ENCODE measurements around the gene ZNF140. TPM values are rescaled to one million over a fixed set of nuclear protein-coding genes. Genes with fewer than 3 reads are reported as not detected.

Gene ZNF140
- total RNA-seq (2022; extraction: Qiagen RNA extraction): 8.5 to 10.7 TPM (median 10.0 TPM) in 5 replicates

DNA sequence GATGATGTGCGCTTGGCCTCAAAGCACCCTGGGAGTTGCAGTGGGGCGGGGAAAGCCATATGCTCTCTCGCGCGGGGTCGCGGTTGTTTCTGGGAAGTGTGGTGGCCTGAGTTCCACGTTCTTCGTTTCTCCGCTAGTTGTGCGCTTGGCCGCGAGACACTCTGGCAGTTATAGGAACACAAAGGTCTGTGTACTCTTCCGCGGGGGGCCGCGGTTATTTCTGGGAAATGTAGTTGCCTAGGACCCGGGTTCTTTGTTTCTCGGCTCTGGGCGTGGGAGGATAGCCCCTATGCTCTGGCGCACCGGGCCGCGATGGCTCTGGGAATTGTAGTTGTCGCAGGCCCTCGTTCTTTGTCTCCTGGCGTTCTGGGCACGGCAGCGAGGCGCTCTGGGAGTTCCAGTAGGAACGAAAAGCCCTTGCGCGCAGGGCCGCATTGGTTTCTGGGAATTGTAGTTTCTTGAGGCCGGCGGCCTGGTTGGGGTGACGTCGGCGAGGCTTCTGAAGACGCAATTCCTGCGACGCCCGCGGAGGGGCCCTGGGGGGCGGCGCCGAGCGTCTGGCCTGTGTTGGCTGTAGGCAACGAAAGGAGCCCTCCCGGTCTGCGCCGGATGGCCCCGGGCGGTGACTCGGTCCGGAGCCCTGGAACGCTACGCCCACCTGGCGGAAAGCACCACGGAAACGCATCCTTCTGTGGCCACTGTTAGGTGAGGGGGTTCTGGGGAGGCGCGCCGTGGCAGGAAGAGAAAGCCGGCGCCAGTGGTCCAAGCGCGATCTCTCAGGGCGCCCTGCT lies at the start of gene ZNF140:
ZNF140 (plus strand) TSS at position 556 of the 791 bp plus-strand sequence. CDS start 398 bp downstream, outside the sequence.

DNA sequence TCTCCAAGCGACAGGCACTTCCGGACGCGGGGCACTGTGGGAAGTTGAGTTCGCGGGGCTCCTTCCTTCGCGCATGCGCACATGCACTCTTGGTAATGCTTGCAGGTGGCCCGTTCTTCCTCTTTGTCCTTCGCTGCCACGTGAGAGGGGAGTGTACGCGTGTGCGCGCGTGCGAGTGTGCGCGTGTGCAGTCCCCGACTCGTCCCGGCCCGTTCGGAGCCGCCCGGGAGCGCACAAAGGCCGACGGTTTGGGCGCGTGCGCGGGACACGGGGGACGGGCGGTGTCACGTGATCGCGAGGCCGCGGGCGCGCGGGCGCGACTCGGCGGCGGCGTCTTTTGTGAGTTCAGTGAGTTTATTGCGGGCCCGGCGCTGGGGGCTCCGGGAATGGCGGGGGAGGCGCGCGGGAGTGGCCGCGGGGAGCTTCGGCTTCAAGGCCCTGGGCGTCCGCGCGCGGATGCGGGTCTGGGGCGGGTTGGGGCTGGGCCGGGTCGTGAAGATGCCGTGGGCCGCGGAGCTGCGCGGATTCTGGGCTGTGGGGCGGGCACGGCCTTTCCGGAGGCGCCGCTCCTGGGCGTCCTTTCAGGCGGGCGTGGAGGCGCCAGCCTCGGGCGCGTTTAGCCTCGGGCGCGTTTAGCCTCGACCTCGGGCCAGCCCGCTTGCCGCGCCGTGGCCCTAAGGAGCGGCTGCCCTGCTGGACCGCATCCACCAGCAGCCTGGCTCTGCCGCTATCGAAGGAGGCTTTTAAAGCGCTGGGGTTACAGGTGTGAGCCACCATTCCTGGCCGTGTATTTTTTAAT lies 43.3 kb upstream of the ZNF140 start, which contains the start of gene ZNF84:
ZNF84 (plus strand) TSS at position 303 of the 799 bp plus-strand sequence. CDS start 3,959 bp downstream, outside the sequence.

DNA sequence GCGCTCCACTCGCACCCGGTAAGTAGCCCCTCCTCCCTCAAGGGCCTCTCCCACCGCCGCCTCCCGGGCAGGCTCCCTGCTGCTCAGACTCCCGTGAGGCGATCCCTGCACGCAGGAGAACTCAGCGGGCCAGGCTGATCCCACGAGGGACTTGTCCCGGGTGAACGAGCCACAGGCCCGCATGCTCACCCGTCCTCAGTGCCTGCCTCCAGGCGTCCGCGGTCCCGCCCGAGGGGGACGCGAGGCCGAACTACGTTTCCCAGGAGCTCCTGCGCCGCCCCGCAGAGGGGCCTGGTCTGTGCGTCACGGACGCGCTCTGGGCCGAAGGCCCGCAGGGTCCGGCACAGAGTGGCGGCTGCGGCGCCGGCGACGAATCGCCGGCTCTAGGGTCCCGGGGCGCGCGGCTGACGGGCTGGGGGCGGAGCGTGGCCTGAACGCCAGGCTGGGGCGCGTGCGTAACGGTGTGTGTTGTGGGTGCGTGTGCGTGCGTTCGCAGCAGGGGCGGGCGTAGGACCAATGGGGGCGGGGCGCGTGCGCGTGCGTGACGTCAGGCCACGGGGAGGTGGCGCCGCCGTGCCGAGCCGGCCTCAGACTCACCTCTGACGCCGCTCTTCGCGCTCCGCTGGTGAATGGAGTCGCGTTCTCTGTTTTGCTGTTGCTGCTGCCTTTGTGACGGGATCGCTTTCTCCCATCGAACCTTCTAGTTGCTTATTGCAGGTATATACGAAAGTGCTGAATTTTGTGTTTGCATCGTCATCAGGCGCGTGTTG lies 49.5 kb downstream of the ZNF140 start, which contains the start of the genes ZNF10 and ZNF891:
ZNF10 (plus strand) TSS at position 590 of the 770 bp plus-strand sequence. CDS start 13,866 bp downstream, outside the sequence.
ZNF891 (minus strand) TSS at position 237 of the 770 bp plus-strand sequence. CDS start 8,356 bp downstream, outside the sequence.

Other genes starting within 250 kb of the ZNF140 start
- 17.1 to 22.6 TPM (median 21.6 TPM) in 5 replicates for gene CHFR, start 193.3 kb upstream of the ZNF140 start, total RNA-seq (2022; extraction: Qiagen RNA extraction)
- 2.5 to 4.3 TPM (median 3.6 TPM) in 5 replicates for gene ZNF605, start 124.6 kb upstream of the ZNF140 start, total RNA-seq (2022; extraction: Qiagen RNA extraction)
- gene ZNF26, start 94.6 kb upstream of the ZNF140 start, total RNA-seq (2022; extraction: Qiagen RNA extraction): 7.4 to 11.1 TPM (median 7.6 TPM) in 5 replicates
- 10.7 to 18.0 TPM (median 12.4 TPM) in 5 replicates for gene ZNF84, start 43.4 kb upstream of the ZNF140 start, total RNA-seq (2022; extraction: Qiagen RNA extraction)
- gene ZNF891, start 49.4 kb downstream of the ZNF140 start, total RNA-seq (2022; extraction: Qiagen RNA extraction): 0.28 to 0.44 TPM (median 0.41 TPM) in 5 replicates
- gene ZNF10, start 49.7 kb downstream of the ZNF140 start, total RNA-seq (2022; extraction: Qiagen RNA extraction): 0.99 to 2.1 TPM (median 1.2 TPM) in 5 replicates
- 9.2 to 14.0 TPM (median 10.7 TPM) in 5 replicates for gene ZNF268, start 100.6 kb downstream of the ZNF140 start, total RNA-seq (2022; extraction: Qiagen RNA extraction)
- not detected in 5 replicates for gene ANHX, start 155.0 kb downstream of the ZNF140 start, total RNA-seq (2022; extraction: Qiagen RNA extraction)